ENCODE results near the gene HSPA1A. TPM values are rescaled to one million over a fixed set of nuclear protein-coding genes. Genes with fewer than 3 reads are reported as not detected.

HSPA1A gene
- total and polyA plus RNA-seq, 9 of the 15 experiments (the other 6 are each of a cell fraction or from before 2014, with no cell fraction given), result 2.2 to 273 (median 107) TPM

DNA sequence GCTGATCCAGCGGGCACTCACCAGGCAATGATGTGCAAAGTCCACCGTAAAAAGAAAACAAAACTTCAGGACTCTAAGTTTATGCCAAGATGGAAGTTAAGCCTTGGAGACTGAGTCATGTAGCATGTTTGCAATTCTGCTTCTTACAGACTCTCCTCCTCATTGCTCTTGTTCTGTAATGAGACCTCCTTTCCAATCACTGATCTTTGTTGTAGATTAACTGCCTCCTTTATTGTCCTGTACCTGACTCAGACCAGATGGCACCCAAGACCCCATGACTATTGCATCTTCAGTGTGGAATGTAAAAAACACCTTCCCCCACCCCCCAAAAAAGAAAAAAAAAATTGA is 36.1 kb downstream of the HSPA1A start (continued):
- TF ChIP-seq, protein P1, sequence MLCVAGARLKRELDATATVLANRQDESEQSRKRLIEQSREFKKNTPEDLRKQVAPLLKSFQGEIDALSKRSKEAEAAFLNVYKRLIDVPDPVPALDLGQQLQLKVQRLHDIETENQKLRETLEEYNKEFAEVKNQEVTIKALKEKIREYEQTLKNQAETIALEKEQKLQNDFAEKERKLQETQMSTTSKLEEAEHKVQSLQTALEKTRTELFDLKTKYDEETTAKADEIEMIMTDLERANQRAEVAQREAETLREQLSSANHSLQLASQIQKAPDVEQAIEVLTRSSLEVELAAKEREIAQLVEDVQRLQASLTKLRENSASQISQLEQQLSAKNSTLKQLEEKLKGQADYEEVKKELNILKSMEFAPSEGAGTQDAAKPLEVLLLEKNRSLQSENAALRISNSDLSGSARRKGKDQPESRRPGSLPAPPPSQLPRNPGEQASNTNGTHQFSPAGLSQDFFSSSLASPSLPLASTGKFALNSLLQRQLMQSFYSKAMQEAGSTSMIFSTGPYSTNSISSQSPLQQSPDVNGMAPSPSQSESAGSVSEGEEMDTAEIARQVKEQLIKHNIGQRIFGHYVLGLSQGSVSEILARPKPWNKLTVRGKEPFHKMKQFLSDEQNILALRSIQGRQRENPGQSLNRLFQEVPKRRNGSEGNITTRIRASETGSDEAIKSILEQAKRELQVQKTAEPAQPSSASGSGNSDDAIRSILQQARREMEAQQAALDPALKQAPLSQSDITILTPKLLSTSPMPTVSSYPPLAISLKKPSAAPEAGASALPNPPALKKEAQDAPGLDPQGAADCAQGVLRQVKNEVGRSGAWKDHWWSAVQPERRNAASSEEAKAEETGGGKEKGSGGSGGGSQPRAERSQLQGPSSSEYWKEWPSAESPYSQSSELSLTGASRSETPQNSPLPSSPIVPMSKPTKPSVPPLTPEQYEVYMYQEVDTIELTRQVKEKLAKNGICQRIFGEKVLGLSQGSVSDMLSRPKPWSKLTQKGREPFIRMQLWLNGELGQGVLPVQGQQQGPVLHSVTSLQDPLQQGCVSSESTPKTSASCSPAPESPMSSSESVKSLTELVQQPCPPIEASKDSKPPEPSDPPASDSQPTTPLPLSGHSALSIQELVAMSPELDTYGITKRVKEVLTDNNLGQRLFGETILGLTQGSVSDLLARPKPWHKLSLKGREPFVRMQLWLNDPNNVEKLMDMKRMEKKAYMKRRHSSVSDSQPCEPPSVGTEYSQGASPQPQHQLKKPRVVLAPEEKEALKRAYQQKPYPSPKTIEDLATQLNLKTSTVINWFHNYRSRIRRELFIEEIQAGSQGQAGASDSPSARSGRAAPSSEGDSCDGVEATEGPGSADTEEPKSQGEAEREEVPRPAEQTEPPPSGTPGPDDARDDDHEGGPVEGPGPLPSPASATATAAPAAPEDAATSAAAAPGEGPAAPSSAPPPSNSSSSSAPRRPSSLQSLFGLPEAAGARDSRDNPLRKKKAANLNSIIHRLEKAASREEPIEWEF (CRISPR knock-in tag; IDR thresholded peaks at IDR 0.05), result no peak
- no peak for TF ChIP-seq KLF13 (tag; IDR thresholded peaks at IDR 0.05; ENCODE audit: borderline replicate concordance, low read depth)
- TF ChIP-seq, protein P2, sequence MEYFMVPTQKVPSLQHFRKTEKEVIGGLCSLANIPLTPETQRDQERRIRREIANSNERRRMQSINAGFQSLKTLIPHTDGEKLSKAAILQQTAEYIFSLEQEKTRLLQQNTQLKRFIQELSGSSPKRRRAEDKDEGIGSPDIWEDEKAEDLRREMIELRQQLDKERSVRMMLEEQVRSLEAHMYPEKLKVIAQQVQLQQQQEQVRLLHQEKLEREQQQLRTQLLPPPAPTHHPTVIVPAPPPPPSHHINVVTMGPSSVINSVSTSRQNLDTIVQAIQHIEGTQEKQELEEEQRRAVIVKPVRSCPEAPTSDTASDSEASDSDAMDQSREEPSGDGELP (CRISPR knock-in tag; IDR thresholded peaks at IDR 0.05; ENCODE audit: borderline replicate concordance), result peak; percentile 18; the same call in 1 of the 2 replicates
